Caco-2 (cell line): ENCODE results near the gene WDR77. TPM values are rescaled to one million over a fixed set of nuclear protein-coding genes. Genes with fewer than 3 reads are reported as not detected.

ENCODE experiments used
- BruUV-seq: library from RNA; stranded (reverse); fragments of 400-500 nt; replicated peaks from 2 replicates; lab custom pipeline; 2021; lab: Mats Ljungman, UMichigan
- CTCF ChIA-PET: fragments of 300-600 bp; sonication (Branson Sonifier 250); formaldehyde crosslinking; loops from one replicate; lab custom pipeline; 2022; ENCODE audit warnings: antibody characterized with exemption; lab: Charles Lee
- POLR2A ChIA-PET: fragments of 300-600 bp; sonication (Branson Sonifier 250); formaldehyde crosslinking; loops from one replicate; lab custom pipeline; 2022; ENCODE audit warnings: antibody characterized with exemption; lab: Charles Lee
- DNase-seq, 2 experiments: peaks; one replicate each; pipeline versions ENCODE4 v3.0.0 to v3.0.0-alpha.2; 2020 to 2022
- H3K27me3 ChIP-seq: replicated peaks from 2 replicates; pipeline ENCODE4 v1.6.0; 2011; ENCODE audit warnings: low read length; ENCODE audit not compliant: control insufficient read depth, insufficient read depth
- H3K36me3 ChIP-seq: 2 replicates; pipeline ENCODE4 v1.5.1; 2011; ENCODE audit warnings: low read length; ENCODE audit not compliant: control insufficient read depth, insufficient read depth
- H3K4me1 ChIP-seq: fragments of 250-450 bp; sonication (Bioruptor Pico); 2 replicates; pipeline ENCODE4 v1.5.1; 2020; ENCODE audit warnings: mild to moderate bottlenecking
- H3K4me3 ChIP-seq: 2 replicates; pipeline ENCODE4 v1.5.1; 2011; ENCODE audit warnings: low read depth, mild to moderate bottlenecking, control low read depth, low read length
- H3K9me3 ChIP-seq: fragments of 250-450 bp; sonication (Bioruptor Pico); 2 replicates; pipeline ENCODE4 v1.5.1; 2020; ENCODE audit warnings: mild to moderate bottlenecking, moderate library complexity
- H3K27ac Mint-ChIP-seq: one replicate; pipeline ENCODE4 v1.8.0; 2022; ENCODE audit warnings: mixed read lengths; ENCODE audit not compliant: unreplicated experiment
- H3K27me3 Mint-ChIP-seq: one replicate; pipeline ENCODE4 v1.8.0; 2022; ENCODE audit warnings: mixed read lengths; ENCODE audit not compliant: insufficient read depth, unreplicated experiment
- H3K36me3 Mint-ChIP-seq: one replicate; pipeline ENCODE4 v1.8.0; 2022; ENCODE audit warnings: mild to moderate bottlenecking, mixed read lengths; ENCODE audit not compliant: insufficient read depth, unreplicated experiment
- H3K4me1 Mint-ChIP-seq: one replicate; pipeline ENCODE4 v1.8.0; 2022; ENCODE audit warnings: low read depth, mixed read lengths; ENCODE audit not compliant: unreplicated experiment
- H3K4me3 Mint-ChIP-seq: one replicate; pipeline ENCODE4 v1.8.0; 2022; ENCODE audit warnings: mild to moderate bottlenecking, moderate library complexity, mixed read lengths; ENCODE audit not compliant: unreplicated experiment
- H3K9me3 Mint-ChIP-seq: one replicate; pipeline ENCODE4 v1.8.0; 2022; ENCODE audit warnings: mixed read lengths; ENCODE audit not compliant: unreplicated experiment
- CTCF ChIP-seq, 2 experiments: fragments of 200-600 bp in 1 of 2; IDR thresholded peaks; 1 replicate in 1 of 2; 2 replicates in 1 of 2; pipeline versions ENCODE4 v1.5.1 to v1.8.0; 2011 to 2022; ENCODE audit warnings: antibody characterized with exemption in 1 of 2, control low read depth in 1 of 2, inconsistent platforms in 1 of 2, low read depth in 1 of 2, low read length in 1 of 2, mild to moderate bottlenecking in 1 of 2, moderate library complexity in 1 of 2; ENCODE audit not compliant: insufficient read depth in 1 of 2, severe bottlenecking in 1 of 2, unreplicated experiment in 1 of 2
- intact Hi-C: fragments of 100-400 bp; cut with micrococcal nuclease; formaldehyde crosslinking; loops from one replicate; pipeline ENCODE4 v1.10.0; 2022; ENCODE audit not compliant: unreplicated experiment
- total RNA-seq: library from RNA; stranded (reverse); gene quantifications from 2 replicates; pipeline ENCODE4 v1.2.3, GENCODE V29; 2022

The WDR77 gene
- total RNA-seq, 1 experiment from 2014 or later, result 31.9 TPM

DNA sequence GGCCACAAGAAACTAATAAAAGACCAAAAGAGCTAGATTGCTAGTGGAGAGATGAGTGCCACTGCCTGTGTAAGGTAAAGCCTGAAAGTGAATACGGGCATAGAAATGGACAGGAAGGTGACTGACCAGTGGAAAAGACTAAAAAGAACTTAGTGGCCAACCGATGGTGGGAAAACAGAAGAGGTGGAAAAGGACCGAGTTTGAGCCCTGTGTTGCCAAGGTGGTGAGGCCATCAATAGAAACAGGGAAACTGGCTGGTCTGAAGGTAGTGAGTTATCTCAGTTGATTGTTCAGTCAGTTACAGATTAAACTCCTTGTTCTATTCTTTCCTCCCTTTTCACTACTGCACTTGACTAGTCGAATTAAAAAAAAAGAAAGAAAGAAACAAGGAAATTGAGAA, 2.5 kb downstream of the WDR77 start:
- no peaks in the 10 kb centered on the region for H3K36me3 ChIP-seq
- CTCF ChIA-PET, result no interaction called here

DNA sequence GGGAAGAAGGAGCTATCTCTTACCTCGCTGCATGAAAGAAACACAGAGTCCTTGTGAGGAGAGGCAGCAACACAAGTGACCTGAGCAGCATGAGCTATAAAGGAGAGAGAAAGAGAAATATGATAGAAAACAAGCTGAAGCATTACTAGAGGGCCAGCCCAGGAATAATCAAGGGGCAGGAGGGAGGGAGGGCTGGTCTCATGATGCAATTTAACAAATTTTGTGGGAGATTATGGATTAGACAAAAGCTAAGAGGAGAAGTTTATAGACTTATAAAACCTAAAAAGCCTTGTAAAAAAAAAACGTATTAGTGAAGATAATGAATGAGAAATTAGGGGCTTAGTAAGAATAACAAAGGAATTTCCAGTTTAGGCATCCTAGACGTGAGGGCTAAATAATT, 5.0 kb downstream of the WDR77 start:
- CTCF ChIA-PET, result no interaction called here
- Mint-ChIP-seq H3K4me3 (no peak overlapping the region), H3K4me1 (peaks cover 13% of the 10 kb centered on the region), H3K36me3 (peaks cover 67% of the 10 kb centered on the region), H3K9me3 (no peaks in the 10 kb centered on the region), H3K27ac (no peak overlapping the region), H3K27me3 (no peaks in the 10 kb centered on the region)
- no peak for TF ChIP-seq CTCF (IDR thresholded peaks at IDR 0.05; ENCODE audit: insufficient read depth in 1 of 2, low read depth in 1 of 2, low read length in 1 of 2, severe bottlenecking in 1 of 2, unreplicated experiment in 1 of 2)
- H3K4me3 ChIP-seq, result no peak overlapping the region
- no peak for DNase-seq
- peaks cover 14% of the 10 kb centered on the region for H3K4me1 ChIP-seq
- H3K9me3 ChIP-seq, result no peaks in the 10 kb centered on the region
- no peaks in the 10 kb centered on the region for H3K36me3 ChIP-seq
- BruUV-seq, result no TSS peak
- intact Hi-C loops, result no loop called here
- POLR2A ChIA-PET, result no interaction called here
- no peaks in the 10 kb centered on the region for H3K27me3 ChIP-seq

More for the DNA sequence above, 2.5 kb downstream of the WDR77 start:
- TF ChIP-seq CTCF (IDR thresholded peaks at IDR 0.05; ENCODE audit: insufficient read depth in 1 of 2, low read depth in 1 of 2, low read length in 1 of 2, severe bottlenecking in 1 of 2, unreplicated experiment in 1 of 2), result no peak
- Mint-ChIP-seq H3K4me1 (peaks cover 22% of the 10 kb centered on the region), H3K9me3 (no peaks in the 10 kb centered on the region), H3K36me3 (peaks cover 57% of the 10 kb centered on the region), H3K4me3 (peak overlapping the region; percentile 97), H3K27ac (peak overlapping the region; percentile 48), H3K27me3 (no peaks in the 10 kb centered on the region)
- BruUV-seq, result no TSS peak
- H3K4me3 ChIP-seq, result no peak overlapping the region
- H3K9me3 ChIP-seq, result no peaks in the 10 kb centered on the region
- POLR2A ChIA-PET, result no interaction called here
- no peak for DNase-seq
- intact Hi-C loops, result no loop called here
- no peaks in the 10 kb centered on the region for H3K27me3 ChIP-seq
- H3K4me1 ChIP-seq, result peaks cover 14% of the 10 kb centered on the region

DNA sequence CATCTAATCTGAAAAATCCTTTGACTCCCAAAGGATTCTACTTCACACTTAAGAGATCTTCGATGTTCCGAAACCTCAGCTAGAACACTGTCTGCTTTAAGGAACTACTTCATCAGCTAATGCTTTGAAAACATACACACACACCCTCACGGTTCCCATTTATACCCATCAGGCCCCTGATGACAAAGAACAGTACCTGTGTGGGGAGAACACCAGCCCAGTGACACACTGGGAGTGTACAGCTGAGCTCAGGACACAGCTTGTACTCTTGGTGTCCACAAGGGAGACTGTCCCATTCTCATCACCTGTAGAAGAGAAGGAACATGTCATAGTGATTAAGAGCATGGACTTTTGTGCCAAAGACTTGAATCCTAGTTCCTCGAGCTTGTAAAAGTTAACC, 6.6 kb downstream of the WDR77 start:
- DNase-seq, result no peak
- H3K4me1 ChIP-seq, result peaks cover 11% of the 10 kb centered on the region
- no peaks in the 10 kb centered on the region for H3K36me3 ChIP-seq
- TF ChIP-seq CTCF (IDR thresholded peaks at IDR 0.05; ENCODE audit: insufficient read depth in 1 of 2, low read depth in 1 of 2, low read length in 1 of 2, severe bottlenecking in 1 of 2, unreplicated experiment in 1 of 2), result no peak
- Mint-ChIP-seq H3K27me3 (no peaks in the 10 kb centered on the region), H3K9me3 (no peaks in the 10 kb centered on the region), H3K27ac (no peak overlapping the region), H3K36me3 (peaks cover 71% of the 10 kb centered on the region), H3K4me1 (peaks cover 13% of the 10 kb centered on the region), H3K4me3 (no peak overlapping the region)
- H3K9me3 ChIP-seq, result no peaks in the 10 kb centered on the region
- no peaks in the 10 kb centered on the region for H3K27me3 ChIP-seq
- ChIA-PET POLR2A (interaction anchor here (0.5 kb wide), 1 partner anchor 93 kb away, joined by 3 read pairs; no protein-coding TSS in a partner anchor), CTCF (no interaction called here)
- H3K4me3 ChIP-seq, result no peak overlapping the region
- intact Hi-C loops, result no loop called here
- no TSS peak for BruUV-seq
